Panc1 (cell line): ENCODE results near the gene WDR86. TPM values are rescaled to one million over a fixed set of nuclear protein-coding genes. Genes with fewer than 3 reads are reported as not detected.

Experiments used
- ATAC-seq: fragments of 200-7000 bp; cut with Tn5 transposase; 2 replicates; pipeline ENCODE4 v1.9.1; 2020; ENCODE audit warnings: mild to moderate bottlenecking, moderate library complexity
- BruUV-seq: library from RNA; stranded (reverse); fragments of 400-500 nt; replicated peaks from 2 replicates; lab custom pipeline; 2021; lab: Mats Ljungman, UMichigan
- CTCF ChIA-PET: fragments of 300-600 bp; sonication (Branson Sonifier 250); formaldehyde crosslinking; loops from one replicate; lab custom pipeline; 2022; ENCODE audit warnings: antibody characterized with exemption; lab: Charles Lee
- POLR2A ChIA-PET: fragments of 300-600 bp; sonication (Branson Sonifier 250); formaldehyde crosslinking; loops from one replicate; lab custom pipeline; 2022; ENCODE audit warnings: antibody characterized with exemption; lab: Charles Lee
- DNase-seq: peaks from one replicate; pipeline ENCODE4 v3.0.0-alpha.2; 2010; ENCODE audit warnings: low read depth, low spot score
- H3K27ac ChIP-seq: 2 replicates; pipeline ENCODE4 v1.5.1; 2011; ENCODE audit warnings: mild to moderate bottlenecking, low read length, inconsistent platforms
- H3K27me3 ChIP-seq: fragments of 200-500 bp; sonication (Bioruptor generic); 2 replicates; pipeline ENCODE4 v1.6.0; 2014; ENCODE audit warnings: low read length, inconsistent platforms; ENCODE audit not compliant: control insufficient read depth, insufficient read depth
- H3K36me3 ChIP-seq: fragments of 200-500 bp; sonication (Bioruptor generic); 2 replicates; pipeline ENCODE4 v1.5.1; 2014; ENCODE audit warnings: inconsistent platforms, mild to moderate bottlenecking, low read length, moderate library complexity; ENCODE audit not compliant: control insufficient read depth, insufficient read depth
- H3K4me1 ChIP-seq: 2 replicates; pipeline ENCODE4 v1.5.1; 2011; ENCODE audit warnings: inconsistent platforms, mild to moderate bottlenecking, low read length, moderate library complexity; ENCODE audit not compliant: control insufficient read depth, insufficient read depth
- H3K4me3 ChIP-seq, 2 experiments: 2 replicates each; pipeline ENCODE4 v1.5.1; 2011 to 2012; ENCODE audit warnings: low read depth in 2 of 2, low read length in 2 of 2, mild to moderate bottlenecking in 2 of 2, inconsistent platforms in 1 of 2, moderate library complexity in 1 of 2
- H3K9me3 ChIP-seq: fragments of 200-500 bp; sonication (Bioruptor generic); 2 replicates; pipeline ENCODE4 v1.5.1; 2014; ENCODE audit warnings: low read depth, mild to moderate bottlenecking, inconsistent platforms, low read length, moderate library complexity; ENCODE audit not compliant: control insufficient read depth, insufficient read depth
- POLR2AphosphoS5 ChIP-seq: IDR thresholded peaks from 2 replicates; pipeline ENCODE4 v1.6.1; 2012; ENCODE audit warnings: mild to moderate bottlenecking, low read depth, low read length, moderate library complexity
- SIN3A ChIP-seq: IDR thresholded peaks from 2 replicates; pipeline ENCODE4 v1.6.1; 2012; ENCODE audit warnings: low read depth, mild to moderate bottlenecking, low read length, moderate library complexity, borderline replicate concordance; ENCODE audit not compliant: insufficient read depth
- TCF7L2 ChIP-seq: IDR thresholded peaks from 2 replicates; pipeline ENCODE4 v1.6.1; 2011; ENCODE audit warnings: mild to moderate bottlenecking, low read depth, low read length, inconsistent platforms
- in situ Hi-C: cut with HindIII; loops from 2 replicates; pipeline ENCODE4 v1.10.0; 2016; ENCODE audit warnings: low sequenced_read_pairs, low pct_unique_long_range_greater_than_20kb
- intact Hi-C: fragments of 100-400 bp; cut with micrococcal nuclease; formaldehyde crosslinking; loops from one replicate; pipeline ENCODE4 v1.10.0; 2022; ENCODE audit not compliant: unreplicated experiment
- total RNA-seq: library from RNA; stranded (reverse); gene quantifications from one replicate; pipeline ENCODE4 v1.2.1, GENCODE V29; 2021; ENCODE audit not compliant: unreplicated experiment
- TF ChIP-seq, protein P1 (sequence below): fragments of 450-650 bp; IDR thresholded peaks from 2 replicates; pipeline ENCODE4 v1.5.1; 2017; ENCODE audit warnings: mild to moderate bottlenecking
- TF ChIP-seq, protein P2 (sequence below), 2 experiments: IDR thresholded peaks; 2 replicates each; pipeline ENCODE4 v1.6.1; 2011 to 2012; ENCODE audit warnings: low read depth in 2 of 2, control low read depth in 1 of 2, low read length in 1 of 2, mild to moderate bottlenecking in 1 of 2, moderate library complexity in 1 of 2; ENCODE audit not compliant: insufficient read depth in 1 of 2

WDR86 gene
- total RNA-seq, 1 experiment from 2014 or later = 0.72 TPM

DNA sequence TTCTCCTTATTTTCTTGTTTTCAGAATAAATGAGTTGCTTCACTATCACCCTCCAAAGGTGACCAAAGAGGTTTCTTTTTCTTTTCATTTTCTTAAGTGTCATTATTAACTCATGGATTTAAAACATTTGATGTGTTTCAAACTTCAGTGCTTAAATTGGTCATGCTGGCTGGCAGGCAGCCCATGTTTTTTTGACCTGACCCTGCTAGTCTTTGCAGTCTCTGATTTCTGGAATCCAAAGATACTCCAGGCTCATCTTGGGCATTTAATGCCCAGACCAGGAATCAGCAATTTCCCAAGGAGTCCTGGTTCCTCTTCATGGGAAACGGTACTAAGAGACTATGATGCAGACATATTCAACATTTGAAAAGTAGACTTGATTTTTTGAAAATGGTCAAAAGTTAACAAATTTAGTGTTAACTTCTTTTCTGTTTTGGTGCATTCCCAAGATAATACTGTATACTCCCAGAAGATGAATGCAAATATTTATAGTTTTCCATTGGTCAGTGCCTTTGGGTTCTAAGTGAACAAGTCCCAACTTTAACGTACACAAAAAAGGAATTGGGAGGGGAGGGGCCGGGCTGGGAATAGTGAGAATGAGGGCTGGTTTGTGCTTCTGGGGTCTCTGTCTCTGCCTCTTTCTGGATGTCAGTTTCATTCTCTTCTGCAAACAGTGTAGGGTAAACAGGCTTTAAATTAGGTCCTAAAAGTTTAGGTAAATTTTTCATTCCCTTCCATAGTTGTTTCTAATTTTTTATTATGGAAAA lies 48.5 kb downstream of the WDR86 start:
- ATAC-seq = no peak
- Histone ChIP-seq H3K27me3 (no peaks in the 10 kb centered on the region), H3K4me1 (no peaks in the 10 kb centered on the region; the same call in 1 of the 2 replicates), H3K27ac (no peak overlapping the region), H3K9me3 (no peaks in the 10 kb centered on the region), H3K36me3 (peaks cover 6% of the 10 kb centered on the region), H3K4me3 (no peak overlapping the region)
- ChIA-PET CTCF (no interaction called here), POLR2A (no interaction called here)
- intact Hi-C loops (no loop called here), in situ Hi-C loops (no loop called here)
- DNase-seq = no peak
- no TSS peak for BruUV-seq
- TF ChIP-seq POLR2AphosphoS5 = no peak
- TF ChIP-seq TCF7L2 = no peak
- TF ChIP-seq, protein P1, sequence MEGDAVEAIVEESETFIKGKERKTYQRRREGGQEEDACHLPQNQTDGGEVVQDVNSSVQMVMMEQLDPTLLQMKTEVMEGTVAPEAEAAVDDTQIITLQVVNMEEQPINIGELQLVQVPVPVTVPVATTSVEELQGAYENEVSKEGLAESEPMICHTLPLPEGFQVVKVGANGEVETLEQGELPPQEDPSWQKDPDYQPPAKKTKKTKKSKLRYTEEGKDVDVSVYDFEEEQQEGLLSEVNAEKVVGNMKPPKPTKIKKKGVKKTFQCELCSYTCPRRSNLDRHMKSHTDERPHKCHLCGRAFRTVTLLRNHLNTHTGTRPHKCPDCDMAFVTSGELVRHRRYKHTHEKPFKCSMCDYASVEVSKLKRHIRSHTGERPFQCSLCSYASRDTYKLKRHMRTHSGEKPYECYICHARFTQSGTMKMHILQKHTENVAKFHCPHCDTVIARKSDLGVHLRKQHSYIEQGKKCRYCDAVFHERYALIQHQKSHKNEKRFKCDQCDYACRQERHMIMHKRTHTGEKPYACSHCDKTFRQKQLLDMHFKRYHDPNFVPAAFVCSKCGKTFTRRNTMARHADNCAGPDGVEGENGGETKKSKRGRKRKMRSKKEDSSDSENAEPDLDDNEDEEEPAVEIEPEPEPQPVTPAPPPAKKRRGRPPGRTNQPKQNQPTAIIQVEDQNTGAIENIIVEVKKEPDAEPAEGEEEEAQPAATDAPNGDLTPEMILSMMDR = no peak
- TF ChIP-seq, protein P2, sequence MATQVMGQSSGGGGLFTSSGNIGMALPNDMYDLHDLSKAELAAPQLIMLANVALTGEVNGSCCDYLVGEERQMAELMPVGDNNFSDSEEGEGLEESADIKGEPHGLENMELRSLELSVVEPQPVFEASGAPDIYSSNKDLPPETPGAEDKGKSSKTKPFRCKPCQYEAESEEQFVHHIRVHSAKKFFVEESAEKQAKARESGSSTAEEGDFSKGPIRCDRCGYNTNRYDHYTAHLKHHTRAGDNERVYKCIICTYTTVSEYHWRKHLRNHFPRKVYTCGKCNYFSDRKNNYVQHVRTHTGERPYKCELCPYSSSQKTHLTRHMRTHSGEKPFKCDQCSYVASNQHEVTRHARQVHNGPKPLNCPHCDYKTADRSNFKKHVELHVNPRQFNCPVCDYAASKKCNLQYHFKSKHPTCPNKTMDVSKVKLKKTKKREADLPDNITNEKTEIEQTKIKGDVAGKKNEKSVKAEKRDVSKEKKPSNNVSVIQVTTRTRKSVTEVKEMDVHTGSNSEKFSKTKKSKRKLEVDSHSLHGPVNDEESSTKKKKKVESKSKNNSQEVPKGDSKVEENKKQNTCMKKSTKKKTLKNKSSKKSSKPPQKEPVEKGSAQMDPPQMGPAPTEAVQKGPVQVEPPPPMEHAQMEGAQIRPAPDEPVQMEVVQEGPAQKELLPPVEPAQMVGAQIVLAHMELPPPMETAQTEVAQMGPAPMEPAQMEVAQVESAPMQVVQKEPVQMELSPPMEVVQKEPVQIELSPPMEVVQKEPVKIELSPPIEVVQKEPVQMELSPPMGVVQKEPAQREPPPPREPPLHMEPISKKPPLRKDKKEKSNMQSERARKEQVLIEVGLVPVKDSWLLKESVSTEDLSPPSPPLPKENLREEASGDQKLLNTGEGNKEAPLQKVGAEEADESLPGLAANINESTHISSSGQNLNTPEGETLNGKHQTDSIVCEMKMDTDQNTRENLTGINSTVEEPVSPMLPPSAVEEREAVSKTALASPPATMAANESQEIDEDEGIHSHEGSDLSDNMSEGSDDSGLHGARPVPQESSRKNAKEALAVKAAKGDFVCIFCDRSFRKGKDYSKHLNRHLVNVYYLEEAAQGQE (IDR thresholded peaks at IDR 0.05; ENCODE audit: insufficient read depth in 1 of 2, low read depth in 2 of 2, low read length in 1 of 2) = no peak
- no peak for TF ChIP-seq SIN3A

DNA sequence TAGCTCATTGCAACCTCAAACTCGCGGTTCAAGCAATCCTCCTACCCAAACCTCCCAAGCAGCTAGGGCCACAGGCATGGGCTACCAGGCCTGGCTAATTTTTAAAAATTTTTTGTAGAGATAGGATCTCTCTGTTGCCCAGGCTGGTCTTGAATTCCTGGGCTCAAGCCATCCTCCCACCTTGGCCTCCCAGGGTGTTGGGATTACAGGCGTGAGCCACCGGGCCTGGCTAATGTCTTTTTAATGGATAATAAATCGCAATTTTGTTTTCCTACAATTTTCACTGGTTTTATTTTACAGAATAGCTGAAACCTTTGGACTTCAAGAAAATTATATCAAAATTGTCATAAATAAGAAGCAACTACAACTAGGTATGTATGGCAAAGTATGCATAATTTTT lies 57.3 kb downstream of the WDR86 start:
- BruUV-seq = no TSS peak
- Histone ChIP-seq H3K4me3 (no peak overlapping the region), H3K36me3 (peaks cover 11% of the 10 kb centered on the region), H3K27me3 (no peaks in the 10 kb centered on the region), H3K27ac (no peak overlapping the region), H3K9me3 (no peaks in the 10 kb centered on the region), H3K4me1 (peaks cover 9% of the 10 kb centered on the region; the same call in 1 of the 2 replicates)
- in situ Hi-C loops = no loop called here
- DNase-seq (no peak), ATAC-seq (no peak)
- TF ChIP-seq POLR2AphosphoS5 = no peak
- TF ChIP-seq, protein P1 = no peak
- TF ChIP-seq, protein P2 (IDR thresholded peaks at IDR 0.05; ENCODE audit: insufficient read depth in 1 of 2, low read depth in 2 of 2, low read length in 1 of 2) = no peak
- no peak for TF ChIP-seq SIN3A
- no peak for TF ChIP-seq TCF7L2
- intact Hi-C loops = no loop called here
- ChIA-PET CTCF (interaction anchor here (0.6 to 1.5 kb wide), 2 partner anchors 11 to 37 kb away, joined by 3 to 5 read pairs; no protein-coding TSS in a partner anchor), POLR2A (no interaction called here)
